ENCODE data around the gene AFP. TPM values are rescaled to one million over a fixed set of nuclear protein-coding genes. Genes with fewer than 3 reads are reported as not detected.

The AFP gene
- total RNA-seq, 4 donors from 2014 or later, result not detected

DNA sequence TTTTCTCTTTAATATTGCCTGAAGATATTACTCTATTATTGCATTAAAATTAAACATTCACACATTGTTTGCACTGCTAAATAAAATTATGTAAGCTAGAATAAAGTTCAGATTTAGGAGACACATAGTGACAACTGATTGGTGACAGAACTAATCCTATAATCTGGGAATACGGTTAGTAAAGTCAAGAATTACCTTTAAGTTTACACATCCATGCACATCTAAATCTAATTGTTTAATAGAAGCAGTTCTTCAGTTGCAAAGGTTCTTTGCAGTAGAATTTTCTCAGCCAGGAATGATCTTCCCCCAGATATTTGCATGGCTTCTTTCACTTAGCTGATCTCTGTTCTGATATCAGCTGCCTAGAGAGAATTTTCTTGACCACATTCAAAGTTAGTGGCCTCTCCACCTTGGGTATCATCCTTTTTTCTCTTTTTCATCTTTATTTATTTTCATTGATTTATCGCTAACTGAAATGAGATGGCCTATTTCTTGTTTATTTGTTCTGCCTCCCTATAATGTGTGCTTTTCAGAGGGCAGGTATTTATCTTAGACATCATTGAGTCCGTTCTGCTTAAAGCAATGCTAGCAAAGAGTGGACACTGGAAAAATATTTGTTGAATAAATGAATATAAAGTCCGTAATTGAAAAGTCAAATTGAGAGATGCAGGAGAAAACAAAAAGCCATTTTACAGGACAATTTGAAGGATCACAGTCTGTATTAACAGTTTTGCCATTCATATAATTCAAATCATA is 12.6 kb downstream of the AFP start:
- TF ChIP-seq, protein P1, sequence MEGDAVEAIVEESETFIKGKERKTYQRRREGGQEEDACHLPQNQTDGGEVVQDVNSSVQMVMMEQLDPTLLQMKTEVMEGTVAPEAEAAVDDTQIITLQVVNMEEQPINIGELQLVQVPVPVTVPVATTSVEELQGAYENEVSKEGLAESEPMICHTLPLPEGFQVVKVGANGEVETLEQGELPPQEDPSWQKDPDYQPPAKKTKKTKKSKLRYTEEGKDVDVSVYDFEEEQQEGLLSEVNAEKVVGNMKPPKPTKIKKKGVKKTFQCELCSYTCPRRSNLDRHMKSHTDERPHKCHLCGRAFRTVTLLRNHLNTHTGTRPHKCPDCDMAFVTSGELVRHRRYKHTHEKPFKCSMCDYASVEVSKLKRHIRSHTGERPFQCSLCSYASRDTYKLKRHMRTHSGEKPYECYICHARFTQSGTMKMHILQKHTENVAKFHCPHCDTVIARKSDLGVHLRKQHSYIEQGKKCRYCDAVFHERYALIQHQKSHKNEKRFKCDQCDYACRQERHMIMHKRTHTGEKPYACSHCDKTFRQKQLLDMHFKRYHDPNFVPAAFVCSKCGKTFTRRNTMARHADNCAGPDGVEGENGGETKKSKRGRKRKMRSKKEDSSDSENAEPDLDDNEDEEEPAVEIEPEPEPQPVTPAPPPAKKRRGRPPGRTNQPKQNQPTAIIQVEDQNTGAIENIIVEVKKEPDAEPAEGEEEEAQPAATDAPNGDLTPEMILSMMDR (IDR thresholded peaks at IDR 0.05), result no peak
- TF ChIP-seq POLR2A (IDR thresholded peaks at IDR 0.05), result no peak
- TF ChIP-seq EP300 (IDR thresholded peaks at IDR 0.05), result no peak
- Histone ChIP-seq H3K36me3 (no peaks in the 10 kb centered on the region), H3K27ac (no peak overlapping the region), H3K4me3 (no peak overlapping the region), H3K27me3 (no peaks in the 10 kb centered on the region), H3K9me3 (no peaks in the 10 kb centered on the region), H3K4me1 (peaks cover 0 to 8% (median 0%) of the 10 kb centered on the region in 4 donors)
- WGBS, 2 donors, result 83 to 87% methylated on average over 4 of the region's 4 CpGs
- no peak for DNase-seq (ENCODE audit: low spot score in 2 of 2)

DNA sequence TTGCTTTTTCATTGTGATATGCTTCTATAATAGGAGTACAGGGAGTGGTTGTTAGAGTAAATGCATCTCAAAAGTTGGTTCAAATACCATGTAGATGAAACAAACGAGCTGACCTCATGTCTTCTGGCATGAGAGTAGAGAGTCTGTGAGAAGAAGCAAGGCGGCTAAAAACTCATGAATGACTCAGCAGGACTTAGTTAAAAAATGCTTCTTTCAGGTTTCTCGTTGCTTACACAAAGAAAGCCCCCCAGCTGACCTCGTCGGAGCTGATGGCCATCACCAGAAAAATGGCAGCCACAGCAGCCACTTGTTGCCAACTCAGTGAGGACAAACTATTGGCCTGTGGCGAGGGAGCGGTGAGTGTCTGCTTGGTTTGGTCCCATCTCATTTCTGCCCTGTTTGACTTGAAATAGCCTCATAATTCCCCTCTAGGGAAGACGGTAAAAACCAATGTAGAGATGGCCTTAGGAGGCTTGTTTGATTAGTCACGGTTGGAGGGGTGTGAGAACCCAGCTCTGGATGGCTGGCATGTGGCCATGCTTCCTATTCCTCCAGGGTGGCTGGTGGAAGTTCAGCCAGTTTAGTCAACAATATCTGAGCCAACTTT is 14.5 kb downstream of the AFP start:
- H3K4me1 ChIP-seq, result peaks cover 0 to 8% (median 0%) of the 10 kb centered on the region in 4 donors
- H3K27ac ChIP-seq, result no peak overlapping the region
- H3K27me3 ChIP-seq, result no peaks in the 10 kb centered on the region
- 42 to 51% methylated on average over 9 of the region's 9 CpGs for WGBS, 2 donors
- TF ChIP-seq POLR2A (IDR thresholded peaks at IDR 0.05) (no peak), EP300 (IDR thresholded peaks at IDR 0.05) (no peak)
- TF ChIP-seq, protein P1 (IDR thresholded peaks at IDR 0.05), result no peak
- no peak overlapping the region for H3K4me3 ChIP-seq
- H3K36me3 ChIP-seq, result no peaks in the 10 kb centered on the region
- DNase-seq (ENCODE audit: low spot score in 2 of 2), result no peak
- H3K9me3 ChIP-seq, result no peaks in the 10 kb centered on the region

DNA sequence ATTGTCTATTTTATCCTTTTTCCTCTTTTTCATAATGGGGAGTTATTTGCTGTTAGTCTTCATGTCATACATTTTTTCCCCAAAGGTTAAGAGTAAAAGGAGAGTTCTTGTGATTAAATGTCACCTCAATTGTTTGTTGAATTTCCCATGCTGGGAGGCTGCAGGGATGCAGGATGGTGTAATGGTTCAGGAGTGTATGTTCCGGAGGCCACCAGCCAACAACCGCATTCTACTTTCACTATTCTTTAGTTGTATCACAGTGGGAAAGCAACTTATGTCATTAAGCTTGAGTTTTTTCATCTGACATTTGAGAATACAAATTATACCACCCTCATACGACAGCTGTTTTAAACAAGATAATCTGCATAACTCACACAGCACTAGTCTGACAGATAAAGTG is 15.4 kb downstream of the AFP start:
- H3K36me3 ChIP-seq, result no peaks in the 10 kb centered on the region
- no peak overlapping the region for H3K4me3 ChIP-seq
- no peaks in the 10 kb centered on the region for H3K27me3 ChIP-seq
- 45 to 56% methylated on average over 3 of the region's 3 CpGs for WGBS, 2 donors
- TF ChIP-seq, protein P1 (IDR thresholded peaks at IDR 0.05), result no peak
- TF ChIP-seq POLR2A (IDR thresholded peaks at IDR 0.05) (no peak), EP300 (IDR thresholded peaks at IDR 0.05) (no peak)
- peaks cover 0 to 8% (median 0%) of the 10 kb centered on the region in 4 donors for H3K4me1 ChIP-seq
- no peak for DNase-seq (ENCODE audit: low spot score in 2 of 2)
- no peak overlapping the region for H3K27ac ChIP-seq
- H3K9me3 ChIP-seq, result no peaks in the 10 kb centered on the region

DNA sequence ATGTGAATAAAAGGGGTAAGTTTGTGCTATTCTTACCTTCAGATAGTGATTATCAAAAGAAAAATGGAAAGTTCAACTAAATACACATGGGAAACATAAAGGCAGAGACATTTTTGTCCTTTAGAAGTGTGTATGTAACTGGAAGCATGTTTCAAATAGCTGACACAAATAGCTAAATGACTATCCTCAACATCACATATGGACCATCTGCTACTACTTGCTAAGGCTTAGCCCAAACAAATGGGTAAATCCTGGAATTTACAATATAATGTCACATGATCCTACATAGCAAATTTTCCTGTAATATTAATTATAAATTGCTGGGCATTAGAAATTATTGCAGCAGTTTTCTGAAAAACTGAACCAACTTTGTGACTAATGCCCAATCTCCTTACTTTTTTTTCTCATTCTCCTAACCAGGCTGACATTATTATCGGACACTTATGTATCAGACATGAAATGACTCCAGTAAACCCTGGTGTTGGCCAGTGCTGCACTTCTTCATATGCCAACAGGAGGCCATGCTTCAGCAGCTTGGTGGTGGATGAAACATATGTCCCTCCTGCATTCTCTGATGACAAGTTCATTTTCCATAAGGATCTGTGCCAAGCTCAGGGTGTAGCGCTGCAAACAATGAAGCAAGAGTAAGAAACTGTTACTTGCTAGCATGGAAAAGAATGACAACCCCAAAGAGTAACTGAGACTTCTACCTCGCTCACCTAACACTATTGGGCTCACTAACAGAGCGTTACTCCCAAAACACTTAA is 16.1 kb downstream of the AFP start:
- DNase-seq (ENCODE audit: low spot score in 2 of 2), result no peak
- H3K27ac ChIP-seq, result no peak overlapping the region
- H3K9me3 ChIP-seq, result no peaks in the 10 kb centered on the region
- H3K27me3 ChIP-seq, result no peaks in the 10 kb centered on the region
- WGBS, 2 donors, result 91 to 94% methylated on average over 4 of the region's 4 CpGs
- no peak for TF ChIP-seq EP300 (IDR thresholded peaks at IDR 0.05)
- no peak for TF ChIP-seq POLR2A (IDR thresholded peaks at IDR 0.05)
- TF ChIP-seq, protein P1 (IDR thresholded peaks at IDR 0.05), result no peak
- no peaks in the 10 kb centered on the region for H3K36me3 ChIP-seq
- peaks cover 0 to 8% (median 0%) of the 10 kb centered on the region in 4 donors for H3K4me1 ChIP-seq
- no peak overlapping the region for H3K4me3 ChIP-seq
